GM19025 (cell line): ENCODE measurements around the gene MRPL9.
"Not testable (repeated sequence)": the region's sequence is repeated elsewhere in the genome, so short reads cannot be mapped to it uniquely, and the experiment has no call there.

Experiments
- ATAC-seq: cut with Tn5 transposase; IDR thresholded peaks from one replicate; pipeline ENCODE4 v1.9.1; 2021; ENCODE audit warnings: mild to moderate bottlenecking, low read depth, moderate library complexity; ENCODE audit not compliant: unreplicated experiment

Gene MRPL9

GRCh38 chr1:151787689-151788088 is 24.4 kb upstream of the MRPL9 start:
- no peak for ATAC-seq

- no peak for ATAC-seq
Observed at GRCh38 chr1:151783796-151784195, 20.5 kb upstream of the MRPL9 start.

GRCh38 chr1:151782741-151783140 is 19.4 kb upstream of the MRPL9 start:
- ATAC-seq = no peak

- ATAC-seq = not testable (repeated sequence)
Observed at GRCh38 chr1:151782026-151782425, 18.7 kb upstream of the MRPL9 start.

- ATAC-seq = not testable (repeated sequence)
Observed at GRCh38 chr1:151780736-151781135, 17.4 kb upstream of the MRPL9 start.

- no peak for ATAC-seq
Observed at GRCh38 chr1:151779852-151780251, 16.6 kb upstream of the MRPL9 start.

- ATAC-seq = no peak
Observed at GRCh38 chr1:151777317-151777716, 14.0 kb upstream of the MRPL9 start.

GRCh38 chr1:151776665-151777062 is 13.4 kb upstream of the MRPL9 start:
- no peak for ATAC-seq

GRCh38 chr1:151775894-151776664 is 12.8 kb upstream of the MRPL9 start:
- no peak for ATAC-seq

- no peak for ATAC-seq
Observed at GRCh38 chr1:151774256-151774922, 11.1 kb upstream of the MRPL9 start.

GRCh38 chr1:151773702-151774101 is 10.4 kb upstream of the MRPL9 start:
- ATAC-seq = no peak

- not testable (repeated sequence) for ATAC-seq
Observed at GRCh38 chr1:151769270-151769669, 6.0 kb upstream of the MRPL9 start.

GRCh38 chr1:151768351-151769066 is 5.2 kb upstream of the MRPL9 start:
- not testable (repeated sequence) for ATAC-seq

GRCh38 chr1:151763990-151764389 is 694 bp upstream of the MRPL9 start:
- no peak for ATAC-seq

GRCh38 chr1:151760597-151761385 is 2.5 kb downstream of the MRPL9 start:
- no peak for ATAC-seq

GRCh38 chr1:151759241-151759640 is 4.1 kb downstream of the MRPL9 start:
- no peak for ATAC-seq

GRCh38 chr1:151756291-151756690 is 7.0 kb downstream of the MRPL9 start:
- ATAC-seq = no peak

GRCh38 chr1:151741516-151741915 is 21.8 kb downstream of the MRPL9 start:
- no peak for ATAC-seq

GRCh38 chr1:151739590-151740355 is 23.5 kb downstream of the MRPL9 start:
- ATAC-seq = no peak

- no peak for ATAC-seq
Observed at GRCh38 chr1:151737479-151737878, 25.8 kb downstream of the MRPL9 start.
